GM21381 (cell line): ENCODE results near the gene KRT17.
"Not testable (repeated sequence)": the region's sequence is repeated elsewhere in the genome, so short reads cannot be mapped to it uniquely, and the experiment has no call there.

Experiments
- ATAC-seq: cut with Tn5 transposase; IDR thresholded peaks from one replicate; pipeline ENCODE4 v1.9.1; 2021; ENCODE audit warnings: mild to moderate bottlenecking, moderate library complexity; ENCODE audit not compliant: unreplicated experiment

The KRT17 gene

GRCh38 chr17:41579484-41580243, 44.7 kb downstream of the KRT17 start:
- no peak for ATAC-seq

GRCh38 chr17:41578971-41579370, 45.4 kb downstream of the KRT17 start:
- no peak for ATAC-seq

GRCh38 chr17:41578538-41578937, 45.8 kb downstream of the KRT17 start:
- no peak for ATAC-seq

GRCh38 chr17:41576740-41577139, 47.6 kb downstream of the KRT17 start:
- ATAC-seq, result not testable (repeated sequence)

- ATAC-seq, result no peak
Measured at GRCh38 chr17:41575336-41575735, 49.0 kb downstream of the KRT17 start.

- ATAC-seq, result no peak
Measured at GRCh38 chr17:41571561-41572434, 52.6 kb downstream of the KRT17 start, which contains the start of gene KRT9. Gene KRT9 (minus strand): TSS chr17:41572059. CDS start chr17:41571992, 67 bp downstream.
